ENCODE measurements around the gene PACRG.

The PACRG gene

DNA sequence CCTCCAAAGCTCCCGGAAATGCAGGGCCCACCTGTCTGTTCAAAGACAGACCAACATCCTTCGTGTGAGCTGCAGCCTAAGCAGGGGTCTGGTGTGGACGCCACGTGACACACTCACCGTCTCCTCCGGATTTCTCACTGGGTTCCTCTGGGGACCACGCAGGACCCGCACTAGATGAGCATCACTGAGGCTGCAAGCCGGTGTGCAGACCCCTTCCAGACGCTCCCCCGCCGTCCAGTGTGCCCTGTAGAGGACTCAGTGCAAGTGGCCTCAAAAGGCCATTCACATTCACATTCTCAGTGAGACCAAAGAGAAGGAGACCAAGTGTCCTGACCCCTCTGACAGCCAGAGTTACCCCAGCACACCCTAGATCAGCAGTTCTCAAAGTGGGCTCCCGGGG is 595.5 kb downstream of the PACRG start:
- no peak for DNase-seq

DNA sequence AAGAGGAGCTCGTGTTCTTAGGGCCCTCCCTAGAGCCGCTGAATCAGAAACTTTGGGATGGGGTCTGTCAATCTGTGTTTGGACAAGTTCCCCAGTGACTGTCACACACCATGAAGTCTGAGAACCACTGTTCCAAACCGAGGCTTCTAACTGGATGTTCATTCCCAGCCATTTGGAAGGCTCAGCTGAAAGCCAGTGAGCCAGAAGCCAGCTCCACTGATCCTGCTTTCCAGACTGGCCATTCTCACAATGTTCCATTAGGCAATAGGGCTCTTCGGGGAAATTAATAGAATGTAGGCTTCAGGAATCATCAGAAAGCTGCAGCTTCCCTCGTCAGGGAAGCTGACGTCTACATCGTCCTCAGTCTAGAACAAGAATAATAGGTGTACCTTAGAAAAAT is 595.9 kb downstream of the PACRG start:
- DNase-seq = no peak

DNA sequence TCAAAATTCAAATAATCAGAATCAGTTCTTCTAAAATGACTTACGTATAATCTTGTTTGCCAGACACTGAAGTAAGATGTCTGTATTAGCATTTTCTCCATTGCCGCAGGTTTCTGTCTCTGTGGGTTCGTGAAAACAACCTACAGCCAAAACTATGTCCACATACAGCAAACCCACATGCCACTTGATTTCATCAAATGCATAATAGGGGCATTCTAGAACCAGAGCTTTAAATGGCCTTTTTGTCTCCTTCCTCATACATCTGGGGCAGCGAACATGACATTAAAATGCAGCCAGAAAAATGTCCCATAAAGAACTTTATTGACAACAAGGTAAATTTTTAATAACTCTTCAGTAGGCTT is 596.5 kb downstream of the PACRG start:
- DNase-seq = no peak

DNA sequence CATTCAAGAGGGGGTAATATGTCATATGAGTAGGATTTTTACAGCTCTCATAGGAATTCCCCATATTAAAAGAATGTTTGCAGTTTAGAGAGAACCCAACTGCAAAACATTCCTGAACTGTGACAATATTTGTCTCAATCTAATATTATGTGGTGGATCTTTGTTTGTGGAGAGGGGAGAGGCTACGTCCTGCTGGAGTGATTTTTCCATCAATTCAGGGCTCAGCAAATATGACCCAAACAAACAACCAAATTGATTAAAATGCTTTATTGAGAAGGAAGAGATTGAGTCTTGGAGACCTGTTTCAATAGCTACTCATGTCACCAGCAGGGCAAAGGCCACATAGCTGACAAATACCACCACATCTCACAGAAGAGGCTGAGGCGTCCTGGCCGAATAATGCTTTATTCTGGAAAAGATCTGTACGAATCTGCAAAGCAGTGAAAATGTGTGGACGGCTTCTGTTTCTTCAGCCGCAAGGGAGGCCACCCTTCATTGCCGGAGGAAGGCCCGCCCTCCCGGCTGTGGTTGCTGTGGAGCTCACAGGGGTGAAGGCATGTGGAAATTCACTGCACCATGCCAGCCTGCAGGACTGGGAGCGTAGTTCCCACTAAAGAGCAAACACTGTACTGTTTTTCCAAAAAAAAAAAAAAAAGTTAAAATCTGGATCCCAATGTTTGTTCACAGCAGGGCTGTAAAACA is 597.1 kb downstream of the PACRG start:
- no peak for DNase-seq

DNA sequence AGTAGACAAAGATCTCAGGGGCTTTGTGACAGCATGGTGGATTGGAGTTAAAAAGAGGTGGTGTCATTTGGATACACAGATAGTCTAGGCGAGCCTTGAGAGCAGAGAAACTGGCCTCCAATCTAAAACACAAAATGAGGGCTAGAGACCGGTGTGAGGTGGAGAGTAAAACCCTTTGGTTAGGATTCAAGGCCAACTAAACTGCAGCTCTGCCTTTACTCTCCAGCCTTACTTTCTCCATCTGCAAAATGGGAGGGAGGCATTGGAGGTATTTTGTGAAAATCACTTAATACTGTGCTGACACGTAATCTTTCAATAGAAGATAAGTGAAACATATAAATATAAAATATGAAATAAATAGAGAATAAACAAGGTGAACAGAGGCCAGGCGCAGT is 597.6 kb downstream of the PACRG start:
- no peak for DNase-seq

DNA sequence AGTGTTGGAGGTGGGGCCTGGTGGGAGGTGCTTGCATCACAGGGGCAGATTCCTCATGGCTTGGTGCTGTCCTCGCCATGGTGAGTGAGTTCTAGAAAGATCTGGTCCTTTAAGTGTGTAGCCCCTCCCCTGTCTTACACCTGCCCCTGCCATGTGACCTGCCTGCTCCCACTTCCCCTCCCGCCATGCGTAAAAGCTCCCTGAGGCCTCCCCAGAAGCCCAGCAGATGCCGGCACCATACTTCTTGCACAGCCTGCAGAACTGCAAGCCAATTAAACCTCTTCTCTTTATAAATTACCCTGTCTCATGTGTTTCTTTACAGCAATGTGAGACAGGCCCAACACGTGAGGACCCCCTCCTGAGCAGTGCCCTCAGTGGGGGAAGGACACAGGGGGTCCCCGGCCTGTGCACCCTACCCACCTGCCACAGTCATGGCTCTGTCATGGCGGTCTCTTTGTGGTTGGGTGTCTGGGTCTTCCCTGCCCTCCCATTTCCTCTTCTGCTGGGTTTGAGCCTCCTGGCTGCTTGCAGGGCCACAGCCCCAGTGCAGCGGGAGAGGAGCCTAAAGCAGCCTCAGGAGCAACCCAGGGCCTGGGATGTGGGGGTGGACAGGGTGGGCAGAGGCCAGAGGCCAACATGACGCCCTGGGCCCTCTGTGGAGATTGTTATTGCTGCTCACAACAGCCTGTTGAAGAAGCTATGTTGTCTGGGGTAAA is 599.5 kb downstream of the PACRG start:
- DNase-seq = no peak

DNA sequence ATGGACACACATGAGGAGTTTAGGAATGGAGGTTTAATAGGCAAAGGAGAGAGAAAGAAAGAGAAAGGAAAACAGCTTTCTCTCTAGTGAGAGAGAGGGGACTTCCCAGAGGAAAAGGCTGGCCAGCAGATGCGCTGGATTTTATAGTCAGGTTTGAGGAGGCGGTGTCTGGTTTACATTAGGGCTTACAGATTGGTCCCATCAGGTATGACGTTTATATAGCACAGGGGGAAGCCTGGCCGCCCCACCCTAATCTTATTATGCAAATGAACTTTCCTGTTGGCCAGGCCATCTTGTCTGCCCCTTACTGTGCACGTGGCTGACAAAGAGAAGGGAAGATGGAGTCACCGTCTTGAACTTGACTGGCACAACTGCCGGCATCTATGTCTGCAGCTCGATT is 600.1 kb downstream of the PACRG start:
- no peak for DNase-seq

DNA sequence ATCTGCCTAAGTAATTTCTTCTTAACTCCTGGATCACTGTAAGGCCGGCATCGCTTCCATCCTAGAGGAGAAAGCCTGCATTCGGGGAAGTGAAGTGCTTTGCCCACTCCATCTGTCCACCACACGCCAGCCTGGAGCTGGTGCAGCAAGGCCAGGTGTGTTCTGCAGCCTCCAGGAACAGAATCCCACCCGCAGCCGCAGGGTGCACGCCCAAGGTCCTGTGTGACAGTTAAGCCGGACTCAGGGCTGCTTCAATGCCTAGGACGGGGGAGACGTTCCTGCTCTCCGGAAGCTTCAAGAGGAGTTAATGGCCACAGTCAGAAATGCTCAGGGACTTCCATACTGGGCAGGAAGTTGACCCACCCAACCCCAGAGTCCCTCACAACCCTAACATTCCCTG is 600.6 kb downstream of the PACRG start:
- DNase-seq = no peak

DNA sequence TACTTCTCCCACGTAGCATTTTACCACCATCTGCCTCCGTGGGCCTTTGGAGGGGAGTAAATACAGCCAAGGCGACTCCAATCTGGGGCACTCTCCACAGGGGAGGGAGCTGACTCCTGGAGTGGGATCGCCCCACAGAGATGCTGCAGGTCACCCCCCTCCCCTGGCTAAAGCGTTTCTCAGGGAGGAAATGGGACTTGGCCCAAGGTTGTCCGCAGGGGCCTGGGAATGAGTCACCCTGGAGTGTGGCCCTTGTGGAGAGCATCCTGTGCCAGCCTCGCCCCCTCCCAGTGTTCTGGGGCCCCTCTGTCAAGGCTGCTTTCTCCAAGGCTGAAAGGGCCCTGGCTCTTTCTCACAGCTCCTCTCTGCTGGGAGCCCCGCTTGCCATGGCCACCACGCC is 602.2 kb downstream of the PACRG start:
- DNase-seq = no peak

DNA sequence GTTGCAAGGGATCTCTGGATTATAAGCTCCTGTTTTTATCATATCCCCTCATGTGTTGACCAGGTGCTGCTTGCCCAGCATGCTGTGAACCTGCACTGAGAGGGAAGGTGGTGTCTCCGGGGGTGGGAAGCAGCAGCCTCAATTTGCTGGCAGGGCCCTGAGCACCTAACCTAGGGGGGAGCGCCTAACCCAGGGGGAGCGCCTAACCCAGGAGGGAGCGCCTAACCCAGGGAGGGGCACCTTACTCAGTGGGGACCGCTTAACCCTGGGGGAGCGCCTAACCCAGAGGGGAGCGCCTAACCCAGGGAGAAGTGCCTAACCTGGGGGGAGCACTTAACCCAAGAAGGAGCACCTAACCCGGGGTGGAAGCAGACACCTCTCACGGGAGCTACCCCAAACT is 603.5 kb downstream of the PACRG start:
- DNase-seq = no peak

DNA sequence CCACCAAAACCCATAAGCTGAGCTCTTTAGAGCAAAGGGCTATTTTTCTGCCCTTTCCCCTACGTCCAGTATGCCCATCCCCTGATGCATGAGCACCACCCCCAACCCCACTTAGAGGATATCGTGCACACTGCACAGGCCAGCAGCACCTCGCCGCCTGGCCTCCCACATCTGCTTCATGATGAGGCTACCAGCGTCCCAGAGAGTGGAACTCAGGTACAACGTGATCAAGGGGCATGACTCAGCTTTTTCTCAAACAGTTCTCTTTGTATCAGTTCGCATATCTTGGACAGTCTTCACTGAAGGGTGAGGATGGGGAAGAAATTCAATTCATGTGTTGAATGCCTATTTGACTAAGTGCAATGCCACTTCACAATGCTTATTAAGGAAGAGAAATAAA is 604.8 kb downstream of the PACRG start:
- DNase-seq = no peak

DNA sequence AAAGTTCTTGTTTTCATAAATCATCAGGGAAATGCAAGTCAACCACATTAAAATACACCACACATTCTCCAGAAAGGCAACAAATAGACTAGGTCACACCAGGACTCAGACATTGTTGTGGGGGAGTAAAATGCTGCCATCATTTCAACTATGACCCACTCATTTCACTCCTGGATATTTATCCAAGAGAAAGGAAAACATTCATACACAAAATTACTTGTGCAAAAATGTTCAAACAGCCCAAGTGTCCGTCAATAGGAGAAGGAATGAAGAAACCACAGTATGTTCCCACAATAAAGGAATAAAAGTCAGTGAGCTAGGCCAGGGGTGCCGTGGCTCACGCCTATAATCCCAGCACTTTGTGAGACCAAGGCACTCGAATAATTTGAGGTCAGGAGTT is 605.3 kb downstream of the PACRG start:
- no peak for DNase-seq

DNA sequence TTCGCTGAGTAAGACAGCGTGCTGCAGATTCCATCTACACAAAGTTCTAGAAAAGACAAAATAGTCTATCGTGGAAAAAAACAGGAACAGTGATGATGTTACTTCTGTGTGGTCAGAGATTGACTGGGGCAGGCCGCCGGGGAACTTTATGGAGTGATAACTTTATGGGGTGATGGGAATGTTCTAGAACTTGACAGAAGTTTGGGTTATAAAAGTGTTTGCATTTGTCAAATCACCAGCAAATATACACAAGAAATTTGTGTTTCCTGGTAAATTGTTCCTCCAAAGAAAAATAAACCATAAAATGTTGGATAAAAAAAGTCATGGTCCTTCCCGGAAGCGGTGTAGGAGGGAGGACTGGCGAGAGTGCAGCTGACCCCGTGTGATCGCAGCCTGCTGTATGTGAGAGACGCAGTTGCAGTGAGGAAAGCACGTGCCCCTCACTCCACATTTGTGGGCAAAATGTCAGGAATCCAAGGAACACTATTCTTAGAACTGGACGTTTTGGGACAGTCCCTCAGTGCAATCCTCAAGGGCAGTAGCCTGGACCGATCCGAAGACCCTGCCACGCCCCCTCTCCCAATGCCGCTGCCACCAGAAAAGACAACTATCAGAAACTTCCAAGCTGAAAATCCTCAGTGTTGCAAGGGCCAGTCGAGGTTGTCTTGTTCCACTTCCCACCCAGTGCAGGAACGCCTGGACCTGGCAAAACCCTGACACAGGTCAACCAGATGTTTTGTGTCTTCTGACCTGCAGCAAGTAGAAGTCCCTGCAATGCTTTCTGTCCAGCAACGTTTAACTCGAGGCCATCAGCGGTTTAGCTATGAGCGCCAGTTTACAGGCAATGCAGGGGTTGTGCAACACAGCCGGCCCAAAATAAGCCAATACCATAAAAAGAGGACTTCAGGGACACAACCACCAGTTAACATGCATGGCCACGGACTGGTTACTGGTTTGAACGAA is 606.2 kb downstream of the PACRG start:
- no peak for DNase-seq

DNA sequence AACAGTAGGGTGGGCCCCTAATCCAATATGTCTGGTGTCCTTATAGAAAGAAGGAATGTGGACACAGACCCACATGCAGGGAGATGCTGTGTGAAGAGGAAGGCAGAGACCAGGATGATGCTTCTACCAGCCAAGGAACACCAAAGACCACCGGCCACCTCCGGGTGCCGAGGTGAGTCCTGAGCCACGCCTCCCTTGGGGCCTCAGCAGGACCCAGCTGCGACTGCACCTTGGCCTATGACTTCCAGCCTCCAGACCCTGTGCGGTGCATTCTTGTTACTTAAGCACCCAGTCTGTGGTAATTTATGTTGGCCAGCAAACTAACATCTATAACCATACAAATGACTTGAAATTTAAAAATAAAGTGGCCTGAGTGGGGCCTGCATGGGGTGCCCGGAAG is 607.3 kb downstream of the PACRG start:
- DNase-seq = no peak

DNA sequence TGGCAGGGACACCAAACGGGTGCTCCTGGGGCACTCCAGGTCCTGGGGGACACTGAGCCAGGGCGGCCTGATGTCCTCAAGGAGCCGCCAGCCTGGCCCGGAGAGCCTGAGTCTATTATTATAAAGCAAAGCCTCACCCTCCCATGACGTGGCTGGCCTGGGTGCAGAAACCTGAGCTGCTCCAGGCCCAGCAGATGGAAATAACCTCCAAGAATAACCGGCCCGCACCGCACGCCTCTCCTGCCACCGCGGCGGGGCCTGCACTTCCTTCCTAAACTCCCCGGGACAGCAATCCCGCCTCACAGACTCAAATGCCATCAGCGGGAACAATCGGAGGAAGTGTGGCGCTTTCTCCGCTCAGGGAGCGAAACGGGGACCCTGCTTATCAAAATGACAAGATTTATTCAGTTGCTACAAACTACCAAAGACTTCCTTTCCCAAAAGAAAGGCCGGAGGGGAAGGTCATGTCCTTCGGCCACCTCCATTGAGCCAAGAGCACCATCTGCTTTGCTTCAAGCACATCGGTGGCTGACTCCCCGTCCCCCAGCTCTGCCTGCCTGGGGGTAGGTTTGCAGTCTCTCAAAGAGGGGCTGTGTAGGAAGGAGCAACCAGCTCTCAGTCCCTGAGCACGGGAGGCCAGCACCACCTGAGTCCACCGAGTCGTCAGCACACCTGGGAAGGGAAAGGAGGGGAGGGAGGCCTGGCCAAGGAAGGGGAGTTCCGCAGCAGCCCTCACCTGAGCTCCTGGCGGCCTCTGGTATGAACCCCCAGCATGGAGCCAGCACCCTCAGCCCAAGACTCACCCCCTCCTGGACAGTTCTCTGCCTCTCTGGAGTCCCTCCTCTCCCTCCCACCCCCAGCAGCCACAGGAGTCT is 608.1 kb downstream of the PACRG start:
- no peak for DNase-seq

DNA sequence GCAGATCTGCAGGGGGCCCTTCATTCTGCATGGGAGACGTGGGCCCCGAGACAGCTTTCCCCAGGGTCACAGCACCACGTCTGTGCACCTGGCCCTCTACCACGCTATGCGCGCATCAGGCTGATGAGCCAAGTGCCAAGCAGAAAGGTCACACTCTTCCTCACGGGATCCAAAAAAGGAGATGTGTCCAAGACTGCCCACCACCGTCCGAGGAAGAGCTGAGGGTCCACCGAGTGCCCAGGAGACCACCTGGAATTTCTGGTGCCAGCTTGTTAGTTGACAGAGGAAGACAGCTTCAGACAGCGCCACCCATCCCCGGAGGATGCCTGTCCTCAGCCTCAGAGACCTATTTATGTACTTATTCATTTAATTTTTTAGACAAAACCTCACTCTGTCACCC is 609.2 kb downstream of the PACRG start:
- DNase-seq = no peak

DNA sequence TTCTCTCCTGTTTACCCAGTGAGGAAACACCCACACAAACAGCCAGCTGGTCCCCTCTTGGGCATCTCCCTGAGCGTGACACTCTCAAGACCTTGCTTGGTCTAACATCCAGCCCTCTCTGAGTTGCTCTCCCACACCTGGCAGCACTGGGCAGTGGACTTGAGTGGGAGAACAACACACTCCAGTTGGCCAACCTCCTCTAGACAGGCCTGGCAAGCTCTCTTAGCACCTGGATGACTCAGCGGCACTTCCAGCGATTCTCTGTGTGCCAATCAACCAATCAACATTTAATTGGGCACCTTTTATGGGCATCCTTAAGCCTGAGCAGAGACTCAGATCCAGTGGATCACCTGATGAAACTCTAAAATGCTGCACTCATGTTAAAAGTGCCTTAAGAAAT is 610.2 kb downstream of the PACRG start:
- DNase-seq = no peak

DNA sequence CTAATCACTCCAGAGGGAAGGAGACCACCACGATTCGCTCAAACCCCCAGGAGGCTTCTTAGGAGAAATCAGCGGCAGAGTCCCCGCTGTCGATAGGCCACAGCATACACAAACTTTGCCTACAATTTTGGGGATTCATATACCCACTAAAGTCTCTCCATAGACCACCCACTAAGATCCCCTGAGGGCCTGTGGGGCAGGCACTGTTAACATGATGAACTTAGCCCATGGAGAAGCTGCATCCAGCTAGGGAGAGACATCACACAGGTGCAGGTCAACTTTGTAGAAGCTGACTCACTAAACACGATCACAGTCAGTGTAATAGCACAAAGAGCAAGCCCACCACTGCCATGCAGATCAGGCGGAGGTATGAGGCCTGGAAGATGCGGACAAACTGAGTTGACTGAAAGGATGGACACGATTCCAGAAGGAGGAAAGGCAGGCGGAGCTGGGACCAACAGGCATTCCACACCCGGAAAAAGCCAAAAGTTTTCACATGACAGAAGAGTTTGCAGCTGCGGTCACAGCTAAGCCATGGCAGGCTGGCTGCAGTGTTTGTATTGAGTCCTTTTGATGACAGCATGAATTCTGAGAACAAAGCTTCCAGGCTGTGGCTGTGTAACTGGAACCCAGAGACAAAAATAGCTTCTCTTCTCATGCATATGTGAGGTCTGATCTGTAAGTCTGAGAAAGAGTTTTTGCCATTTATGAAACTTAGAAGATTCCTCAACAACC is 611.1 kb downstream of the PACRG start:
- DNase-seq = no peak

DNA sequence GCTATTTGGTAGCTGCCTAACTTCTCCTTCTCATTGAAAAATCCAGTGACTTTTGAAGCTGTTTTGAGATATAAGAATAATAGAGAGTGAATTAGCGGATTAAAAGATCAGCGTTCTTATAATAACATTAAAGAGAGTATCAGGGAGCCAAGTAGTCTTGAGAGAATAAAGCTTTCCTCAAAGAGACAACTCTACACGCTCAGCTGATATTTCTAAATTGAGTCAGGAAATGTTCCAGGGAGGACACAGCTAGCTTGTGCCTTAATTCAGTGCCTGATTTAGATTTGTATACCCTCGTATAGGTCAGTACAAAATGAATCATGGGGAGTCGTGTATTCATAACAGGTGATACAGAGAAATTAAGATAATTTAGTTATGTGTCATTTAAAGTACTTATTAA is 611.7 kb downstream of the PACRG start:
- no peak for DNase-seq

DNA sequence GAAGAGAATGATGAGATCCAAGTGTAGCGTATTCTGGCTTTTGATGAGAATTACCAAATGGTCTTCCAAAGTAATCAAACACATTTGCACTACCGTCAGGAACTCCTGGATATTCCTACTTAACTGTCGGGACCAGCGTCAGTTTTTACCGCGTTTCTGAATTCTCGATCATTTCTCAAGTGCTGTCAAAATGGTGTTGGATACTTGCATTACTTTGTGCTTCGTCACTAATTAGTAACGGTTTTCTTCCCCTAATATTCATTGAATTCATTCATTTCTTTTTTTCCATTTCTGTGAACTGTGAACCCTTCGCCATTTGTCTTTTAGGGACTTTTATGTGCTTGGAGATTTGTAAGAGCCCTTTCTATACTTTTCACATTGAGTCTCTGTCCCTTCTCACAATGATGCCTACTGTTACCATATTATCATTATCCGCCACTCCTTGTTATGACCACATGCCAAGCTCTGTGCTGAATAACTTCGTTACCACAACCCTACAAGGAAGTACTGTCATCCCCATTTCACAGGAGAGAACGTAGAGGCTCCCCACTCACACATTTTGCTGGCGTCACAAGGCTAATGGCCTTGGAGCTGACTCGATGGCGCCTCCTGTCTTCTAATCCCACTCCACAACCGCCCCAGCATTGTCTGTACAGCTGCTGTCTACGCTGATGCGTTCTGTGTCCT is 612.6 kb downstream of the PACRG start:
- no peak for DNase-seq
